HG03280 (cell line): ENCODE results near the gene KMT2E.

Experiments
- ATAC-seq: cut with Tn5 transposase; IDR thresholded peaks from one replicate; pipeline ENCODE4 v1.9.1; 2021; ENCODE audit warnings: mild to moderate bottlenecking, moderate library complexity; ENCODE audit not compliant: unreplicated experiment

Gene KMT2E

DNA sequence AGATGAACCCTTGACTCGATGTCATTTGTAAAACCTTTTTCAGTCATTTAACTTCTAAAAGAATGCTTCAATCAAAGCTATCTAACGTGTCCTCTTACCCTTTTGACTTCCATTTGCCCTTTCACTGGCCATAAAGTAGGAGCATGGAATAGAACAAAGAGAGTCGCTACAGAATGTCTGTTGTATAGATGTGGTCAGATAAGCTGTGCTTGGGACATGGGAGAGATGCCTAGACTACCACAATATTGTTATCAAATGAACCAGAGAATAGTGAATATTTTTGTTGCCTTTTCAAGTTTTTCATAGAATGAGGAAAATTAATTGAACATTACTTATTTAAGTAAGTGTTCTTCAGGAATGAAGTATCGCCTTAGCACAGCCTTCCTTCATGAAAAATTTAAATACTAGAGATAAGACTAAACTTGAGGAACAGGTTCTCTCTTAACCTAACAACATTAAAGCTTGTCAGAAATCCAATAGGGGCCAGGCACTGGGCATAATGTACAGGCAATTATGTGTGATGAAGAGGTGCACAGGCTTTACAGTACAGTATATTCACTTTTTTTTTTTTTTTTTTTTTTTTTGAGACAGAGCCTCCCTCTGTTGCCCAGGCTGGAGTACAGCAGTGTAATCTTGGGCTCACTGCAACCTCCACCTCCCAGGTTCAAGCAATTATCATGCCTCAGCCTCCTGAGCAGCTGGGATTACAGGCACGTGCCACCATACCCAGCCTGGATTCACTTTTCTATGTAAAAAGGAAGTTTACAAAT is 7.5 kb upstream of the KMT2E start:
- ATAC-seq = no peak

DNA sequence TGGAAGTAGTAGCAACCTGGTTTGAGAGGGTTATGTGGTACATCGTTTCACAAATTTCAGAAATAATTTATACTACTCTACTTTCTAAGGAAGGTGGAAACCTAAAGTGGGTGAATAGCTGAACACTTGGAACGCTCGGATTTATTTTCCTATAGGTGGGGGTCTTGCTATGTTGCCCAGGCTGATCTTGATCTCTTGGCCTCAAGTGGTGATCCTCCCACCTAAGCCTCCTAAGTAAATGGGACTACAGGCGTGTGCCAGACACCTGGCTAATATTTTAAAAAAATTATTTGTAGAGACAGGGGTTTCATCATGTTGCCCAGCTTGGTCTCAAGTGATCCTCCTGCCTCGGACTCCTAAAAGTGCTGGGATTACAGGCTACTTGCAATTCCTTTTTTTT is 6.7 kb upstream of the KMT2E start:
- no peak for ATAC-seq

- ATAC-seq = no peak
Measured at GRCh38 chr7:105009667-105010503, 4.1 kb upstream of the KMT2E start.

GRCh38 chr7:105010504-105011130 is 3.4 kb upstream of the KMT2E start:
- no peak for ATAC-seq

- ATAC-seq = no peak
Measured at GRCh38 chr7:105011141-105011830, 2.7 kb upstream of the KMT2E start.

DNA sequence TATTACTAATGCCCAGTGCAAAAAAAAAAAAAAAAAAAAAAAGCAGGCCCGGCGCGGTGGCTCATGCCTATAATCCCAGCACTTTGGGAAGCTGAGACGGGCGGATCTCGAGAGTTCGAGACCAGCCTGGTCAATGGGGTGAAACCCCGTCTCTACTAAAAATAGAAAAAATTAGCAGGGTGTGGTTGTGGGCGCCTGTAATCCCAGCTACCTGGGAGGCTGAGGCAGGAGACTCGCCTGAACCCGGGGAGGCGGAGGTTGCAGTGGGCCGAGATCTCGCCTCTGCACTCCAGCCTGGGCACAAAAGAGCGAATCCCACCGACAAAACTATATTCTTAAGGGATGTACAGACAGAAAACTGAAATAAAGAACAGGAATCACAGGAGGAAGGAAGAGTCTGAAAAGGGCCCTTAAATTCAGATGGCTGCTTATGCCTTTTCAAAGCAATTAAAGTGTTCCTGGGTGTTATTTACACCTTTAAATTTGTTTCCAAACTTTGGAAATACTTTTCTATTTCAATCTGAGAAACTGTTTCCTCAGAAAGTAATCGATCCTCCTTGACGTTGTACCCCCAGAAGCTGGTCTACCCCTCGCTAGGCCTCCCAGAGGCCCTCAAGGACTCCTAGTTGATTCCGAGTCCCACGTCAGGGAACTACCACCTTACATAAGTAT is 2.0 kb upstream of the KMT2E start:
- ATAC-seq = no peak

DNA sequence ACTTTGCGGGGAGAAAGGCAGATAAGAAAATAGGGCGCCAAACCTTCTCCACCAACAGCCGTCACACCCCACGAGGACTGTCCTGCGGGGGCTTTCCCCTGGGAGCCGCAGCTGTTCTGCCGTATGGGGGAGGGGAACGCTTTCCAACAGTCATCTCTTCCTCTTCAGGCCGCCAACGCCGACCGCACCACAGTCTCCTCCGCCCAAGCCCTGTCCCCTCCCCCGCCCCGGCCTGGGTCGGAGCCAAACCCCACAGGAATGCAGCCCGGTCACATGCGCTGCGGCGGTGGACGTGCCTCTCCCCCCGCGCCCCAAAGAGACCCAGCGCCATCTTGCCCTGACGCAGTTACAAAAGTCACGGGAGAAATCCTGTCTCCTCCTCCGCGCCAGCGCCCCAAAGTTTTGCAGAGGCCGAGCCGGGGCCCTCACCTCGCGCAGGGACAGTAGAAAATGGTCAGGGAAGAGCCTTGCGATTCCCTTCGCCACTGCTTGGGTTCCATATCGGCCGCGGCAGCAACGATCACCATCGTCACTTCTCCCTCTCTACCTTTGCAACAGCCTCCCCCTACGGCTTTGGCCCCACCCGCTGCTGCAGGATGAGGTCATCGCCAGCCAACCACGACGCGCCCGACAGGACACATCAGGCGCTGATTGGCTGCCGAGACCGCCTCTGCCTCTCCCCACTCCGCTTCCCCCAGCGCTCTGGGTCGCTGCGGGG is 1.3 kb upstream of the KMT2E start:
- ATAC-seq = peak; percentile 68

DNA sequence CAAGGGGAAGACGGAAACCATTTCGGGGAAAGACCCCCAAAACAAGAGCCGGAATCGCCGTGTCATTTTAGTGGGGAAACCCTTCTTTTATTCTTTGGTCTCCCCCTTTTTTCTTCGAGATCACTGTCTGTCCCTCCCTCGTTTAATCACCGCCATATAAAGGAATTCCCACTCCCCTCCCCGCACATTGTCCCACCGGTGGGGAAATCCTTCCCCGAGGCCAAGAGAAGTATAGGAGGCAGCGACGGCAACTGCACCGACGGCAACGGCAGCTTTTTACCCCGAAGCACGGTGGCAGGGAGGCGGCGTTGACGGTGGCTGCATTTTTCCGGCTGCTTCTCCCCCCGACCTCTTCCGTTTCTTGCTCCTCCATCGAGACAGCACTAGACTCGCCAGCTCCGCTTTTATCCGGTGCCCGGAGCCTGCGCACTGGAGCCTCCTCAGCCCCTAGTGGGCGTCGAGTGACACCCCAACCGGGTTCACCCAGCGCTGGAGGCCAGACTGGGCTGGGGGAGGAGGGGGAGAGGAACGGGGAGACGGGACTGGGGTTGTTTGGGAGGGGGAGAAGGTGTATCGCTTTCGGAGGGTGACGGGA is 687 bp upstream of the KMT2E start:
- ATAC-seq = peak; percentile 42

DNA sequence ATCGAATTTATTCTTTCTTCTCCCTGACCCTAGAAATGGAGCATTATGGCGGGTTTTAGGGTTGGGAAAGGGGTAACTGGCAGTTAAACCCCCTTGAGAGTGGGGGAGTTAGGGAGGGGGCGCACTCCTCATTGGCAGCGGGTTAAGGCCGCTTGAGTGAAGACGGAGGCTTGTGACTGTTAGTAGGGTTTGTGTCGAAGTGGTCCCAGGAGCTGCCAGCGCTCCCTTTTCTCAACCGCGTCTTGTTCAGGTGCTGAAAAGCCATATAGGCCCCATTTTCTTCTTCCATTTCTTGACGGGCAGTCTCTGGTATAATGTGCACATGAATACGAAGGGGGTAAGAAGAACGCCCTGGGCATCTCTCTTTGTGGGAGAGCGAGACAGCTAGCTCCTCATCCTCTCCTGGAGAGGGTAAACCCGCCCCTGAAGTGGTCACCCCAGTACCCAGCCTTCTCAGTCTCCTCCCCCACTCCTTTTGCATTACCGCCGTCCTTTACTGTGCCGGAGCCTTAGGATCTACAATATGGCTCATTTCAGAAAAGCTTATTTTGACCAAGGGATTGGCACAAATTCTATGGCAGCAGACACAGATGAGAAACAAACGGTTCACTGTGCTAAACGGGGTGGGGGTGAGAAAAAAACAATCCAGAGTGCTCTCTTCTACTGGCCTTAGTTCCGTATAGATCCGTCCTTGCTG is 836 bp downstream of the KMT2E start:
- ATAC-seq = no peak

GRCh38 chr7:105015390-105015965 is 1.5 kb downstream of the KMT2E start:
- no peak for ATAC-seq

GRCh38 chr7:105016068-105016708 is 2.2 kb downstream of the KMT2E start:
- no peak for ATAC-seq

- ATAC-seq = no peak
Measured at GRCh38 chr7:105016709-105017656, 3.0 kb downstream of the KMT2E start.

DNA sequence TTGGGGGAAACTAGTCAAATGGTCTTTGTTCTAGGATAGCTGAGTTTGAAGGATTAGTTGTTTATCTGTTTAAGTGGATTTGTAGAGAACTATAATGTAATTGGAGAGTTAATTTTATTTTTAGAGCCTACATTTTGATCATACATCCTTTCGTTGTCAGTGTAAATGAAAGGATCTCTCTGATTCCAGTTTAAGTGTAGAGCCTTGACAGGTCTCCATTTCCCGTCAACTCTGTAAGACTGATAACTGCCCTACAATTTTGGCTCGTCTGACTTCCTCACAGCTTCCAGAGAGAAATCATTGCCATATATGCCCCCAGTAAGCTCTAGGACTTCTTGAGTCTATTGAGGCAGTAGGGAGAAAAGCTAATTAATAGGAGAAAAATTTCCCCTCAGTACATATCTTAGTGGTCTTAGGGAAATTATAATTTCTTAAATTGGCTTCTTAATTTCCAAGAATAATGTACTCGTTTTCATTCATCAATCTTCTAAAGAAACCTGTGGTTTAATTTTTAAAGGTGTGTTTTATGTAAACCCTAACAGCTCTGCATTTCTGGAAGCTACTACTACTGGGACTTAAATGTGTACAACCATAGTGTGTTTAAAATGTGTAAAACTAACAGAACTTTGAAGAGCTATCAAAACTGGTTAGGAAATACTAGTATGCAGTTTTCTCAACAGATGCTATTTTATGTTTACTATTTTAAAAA is 3.8 kb downstream of the KMT2E start:
- ATAC-seq = no peak

DNA sequence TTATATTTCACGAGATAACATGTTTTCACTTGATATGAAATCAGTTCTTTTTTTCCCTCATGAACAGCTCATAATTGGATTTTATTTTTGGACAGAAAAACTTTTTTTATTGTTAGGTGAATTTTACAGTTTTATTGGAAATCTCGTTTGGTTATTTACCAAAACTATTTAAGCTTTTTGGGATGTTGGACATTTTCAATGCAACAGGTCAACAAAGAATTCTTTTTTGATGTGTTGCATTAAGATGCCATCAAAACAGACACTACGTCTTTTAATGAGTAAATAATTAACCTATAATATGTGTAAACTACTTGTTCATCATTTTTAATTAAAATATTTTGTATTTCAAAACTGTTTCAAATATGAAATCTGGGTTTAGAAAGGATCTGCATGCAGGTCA is 5.3 kb downstream of the KMT2E start:
- ATAC-seq = no peak

- ATAC-seq = no peak
Measured at GRCh38 chr7:105020926-105021325, 6.9 kb downstream of the KMT2E start.

DNA sequence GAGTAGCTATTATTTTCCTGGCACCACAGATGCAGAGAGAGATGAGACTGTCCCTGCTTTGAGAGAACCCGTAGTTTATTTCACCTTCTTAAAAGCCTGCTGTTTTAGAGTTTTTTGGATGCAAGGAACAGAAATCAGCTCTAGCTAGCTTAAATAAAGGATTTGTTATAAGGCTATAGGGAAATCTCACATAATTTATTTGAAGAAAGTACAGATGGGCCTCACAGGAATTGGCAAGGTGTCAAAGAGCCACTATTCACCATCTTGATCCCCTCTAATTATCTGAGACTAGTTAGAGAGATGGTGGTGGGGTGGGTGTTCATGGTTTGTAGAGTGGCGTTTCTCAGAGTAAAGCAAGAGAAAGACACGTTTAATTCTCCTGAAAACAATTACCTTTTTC is 7.3 kb downstream of the KMT2E start:
- ATAC-seq = no peak
